DND-41 (cell line): Measurements from ENCODE around the gene HTT.

Experiments used
- ATAC-seq: fragments of 200-7000 bp; cut with Tn5 transposase; 3 replicates; pipeline ENCODE4 v1.9.1; 2021; ENCODE audit warnings: low read depth; ENCODE audit not compliant: insufficient read depth
- DNase-seq: peaks from one replicate; pipeline ENCODE4 v3.0.0-alpha.2; 2020
- H2AFZ ChIP-seq: 2 replicates; pipeline ENCODE4 v1.6.0; 2012; ENCODE audit warnings: low read depth, low read length
- H3K27ac ChIP-seq: 2 replicates; pipeline ENCODE4 v1.5.1; 2012; ENCODE audit warnings: low read length, inconsistent platforms
- H3K27me3 ChIP-seq: fragments of 200-600 bp; sonication (generic); 2 replicates; pipeline ENCODE4 v1.6.0; 2012; ENCODE audit warnings: low read length, mild to moderate bottlenecking, inconsistent platforms; ENCODE audit not compliant: insufficient read depth, poor library complexity
- H3K36me3 ChIP-seq: 2 replicates; pipeline ENCODE4 v1.5.1; 2012; ENCODE audit warnings: low read length, inconsistent platforms; ENCODE audit not compliant: insufficient read depth
- H3K4me1 ChIP-seq: 2 replicates; pipeline ENCODE4 v1.5.1; 2012; ENCODE audit warnings: mild to moderate bottlenecking, low read length; ENCODE audit not compliant: insufficient read depth
- H3K4me2 ChIP-seq: 2 replicates; pipeline ENCODE4 v1.6.0; 2012; ENCODE audit warnings: mild to moderate bottlenecking, moderate library complexity, low read length, inconsistent platforms; ENCODE audit not compliant: insufficient read depth
- H3K4me3 ChIP-seq, 2 experiments: fragments of 200-600 bp in 1 of 2; shearing (Covaris generic) in 1 of 2; 2 replicates each; pipeline ENCODE4 v1.5.1; 2012 to 2016; ENCODE audit warnings: inconsistent platforms in 2 of 2, low read length in 2 of 2, mild to moderate bottlenecking in 2 of 2, low read depth in 1 of 2, moderate library complexity in 1 of 2
- H3K79me2 ChIP-seq: 2 replicates; pipeline ENCODE4 v1.6.0; 2012; ENCODE audit warnings: low read length, inconsistent platforms; ENCODE audit not compliant: insufficient read depth
- H3K9ac ChIP-seq: 2 replicates; pipeline ENCODE4 v1.6.0; 2012; ENCODE audit warnings: low read depth, mild to moderate bottlenecking, inconsistent platforms, low read length, moderate library complexity
- H3K9me3 ChIP-seq: 2 replicates; pipeline ENCODE4 v1.5.1; 2012; ENCODE audit warnings: low read length, moderate library complexity, mild to moderate bottlenecking, inconsistent platforms; ENCODE audit not compliant: insufficient read depth, severe bottlenecking
- H4K20me1 ChIP-seq: 2 replicates; pipeline ENCODE4 v1.6.0; 2012; ENCODE audit warnings: low read length; ENCODE audit not compliant: insufficient read depth
- CTCF ChIP-seq: IDR thresholded peaks from 2 replicates; pipeline ENCODE4 v1.5.1; 2012; ENCODE audit warnings: borderline replicate concordance, low read length, moderate library complexity, mild to moderate bottlenecking; ENCODE audit not compliant: poor library complexity, severe bottlenecking; ENCODE audit errors: extremely low read depth
- EZH2 ChIP-seq: IDR thresholded peaks from 3 replicates; pipeline ENCODE4 v1.6.1; 2012; ENCODE audit warnings: borderline replicate concordance, low read depth, mild to moderate bottlenecking, moderate library complexity, low read length, inconsistent platforms; ENCODE audit not compliant: severe bottlenecking

Gene HTT

DNA sequence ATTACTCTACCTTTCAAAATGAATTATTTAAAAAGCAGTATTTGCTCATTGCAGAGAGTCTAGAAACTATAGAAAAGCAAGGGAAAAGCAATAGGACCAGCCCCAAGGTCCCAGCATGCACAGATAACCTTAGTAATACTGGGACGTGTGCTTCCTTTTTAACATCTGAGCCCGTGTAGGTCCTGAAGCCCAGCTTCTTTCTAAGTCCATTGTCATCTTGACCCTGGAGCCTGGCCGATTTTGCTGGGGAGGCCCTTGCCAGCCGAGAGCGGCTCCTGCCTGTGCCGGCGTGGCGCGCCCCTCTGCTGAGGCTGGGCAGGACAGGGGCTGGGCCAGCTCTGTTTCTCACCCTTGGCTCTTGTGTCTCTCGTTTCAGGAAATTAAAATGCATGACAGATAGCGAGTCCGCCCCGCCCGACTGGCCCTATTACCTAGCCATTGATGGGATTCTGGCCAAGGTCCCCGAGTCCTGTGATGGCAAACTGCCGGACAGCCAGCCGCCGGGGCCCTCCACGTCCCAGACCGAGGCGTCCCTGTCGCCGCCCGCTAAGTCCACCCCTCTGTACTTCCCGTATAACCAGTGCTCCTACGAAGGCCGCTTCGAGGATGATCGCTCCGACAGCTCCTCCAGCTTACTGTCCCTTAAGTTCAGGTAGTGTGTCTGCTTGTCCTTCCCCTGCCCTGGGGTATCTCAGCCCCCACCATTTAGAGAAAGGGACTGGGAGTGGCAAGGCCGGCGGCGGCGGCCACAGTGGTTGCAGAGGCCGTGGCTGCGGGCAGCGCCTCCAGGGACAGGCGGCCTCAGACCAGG is 178.6 kb downstream of the HTT start:
- H3K4me2 ChIP-seq: no peak overlapping the region
- no peaks in the 10 kb centered on the region for H3K36me3 ChIP-seq
- no peak overlapping the region for H3K4me3 ChIP-seq
- no peaks in the 10 kb centered on the region; the same call in 1 of the 2 replicates for H4K20me1 ChIP-seq
- H3K79me2 ChIP-seq: no peaks in the 10 kb centered on the region
- no peaks in the 10 kb centered on the region for H3K9me3 ChIP-seq
- H3K27ac ChIP-seq: no peak overlapping the region
- no peak for TF ChIP-seq CTCF
- TF ChIP-seq EZH2: no peak
- ATAC-seq (no peak), DNase-seq (no peak)
- no peaks in the 10 kb centered on the region for H3K4me1 ChIP-seq
- H3K27me3 ChIP-seq: no peaks in the 10 kb centered on the region
- H2AFZ ChIP-seq: no peak overlapping the region
- H3K9ac ChIP-seq: no peak overlapping the region

- ATAC-seq: no peak
- Histone ChIP-seq H3K4me3 (no peak overlapping the region), H3K36me3 (no peaks in the 10 kb centered on the region), H3K27me3 (no peaks in the 10 kb centered on the region), H3K9me3 (no peaks in the 10 kb centered on the region), H3K27ac (no peak overlapping the region), H3K9ac (no peak overlapping the region), H3K79me2 (no peaks in the 10 kb centered on the region), H3K4me2 (no peak overlapping the region), H3K4me1 (no peaks in the 10 kb centered on the region), H4K20me1 (no peaks in the 10 kb centered on the region; the same call in 1 of the 2 replicates), H2AFZ (no peak overlapping the region)
- no peak for DNase-seq
- no peak for TF ChIP-seq CTCF
- TF ChIP-seq EZH2: no peak
Measured at GRCh38 chr4:3253808-3254207, 179.3 kb downstream of the HTT start.

DNA sequence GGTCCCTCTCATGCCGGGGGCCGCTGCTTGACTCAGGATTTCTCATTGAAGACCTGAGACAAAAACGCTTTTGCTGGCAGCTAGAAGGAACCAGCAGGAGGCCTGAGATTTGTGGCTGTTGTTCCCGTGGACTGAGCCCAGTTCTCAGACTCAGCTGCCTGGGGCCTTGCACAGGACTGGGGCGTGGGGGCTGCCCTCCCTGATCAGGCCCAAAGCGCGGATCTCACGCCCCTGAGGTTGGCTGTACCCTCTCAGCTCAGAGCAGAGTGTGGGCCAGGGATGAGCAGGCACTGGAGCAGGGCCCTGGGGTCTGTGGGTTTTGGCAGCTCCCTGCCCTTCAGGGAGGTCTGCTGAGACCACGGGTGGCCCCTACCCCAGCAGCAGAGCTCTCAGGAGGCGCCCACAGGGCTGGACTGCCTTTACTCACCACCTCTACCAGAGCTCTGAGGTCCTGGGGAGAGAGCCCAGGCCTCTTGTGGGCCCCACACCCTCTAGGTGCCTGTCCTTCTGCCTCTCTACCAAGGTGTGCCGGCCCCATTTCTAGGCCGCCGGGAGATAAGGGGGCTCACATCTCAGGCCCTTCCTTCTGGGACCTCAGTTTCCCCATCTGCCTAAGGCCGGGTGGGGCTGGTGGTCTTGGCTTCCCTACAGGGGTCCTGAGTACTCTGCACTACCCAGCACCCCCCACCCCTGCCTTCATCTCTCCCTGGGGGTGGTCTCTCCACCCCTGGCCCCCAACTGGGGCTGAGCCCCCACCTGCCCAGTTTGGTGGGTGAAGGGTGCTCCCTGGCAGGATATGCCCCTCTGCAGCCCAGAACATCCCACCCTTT is 180.0 kb downstream of the HTT start:
- no peak for ATAC-seq
- Histone ChIP-seq H3K27me3 (no peaks in the 10 kb centered on the region), H3K9ac (no peak overlapping the region)

More for the DNA sequence above, 180.0 kb downstream of the HTT start:
- H3K4me3 ChIP-seq: no peak overlapping the region
- H3K79me2 ChIP-seq: no peaks in the 10 kb centered on the region
- no peak for DNase-seq
- H3K4me1 ChIP-seq: no peaks in the 10 kb centered on the region
- H4K20me1 ChIP-seq: no peaks in the 10 kb centered on the region; the same call in 1 of the 2 replicates
- H2AFZ ChIP-seq: no peak overlapping the region
- TF ChIP-seq CTCF (no peak), EZH2 (no peak)
- H3K4me2 ChIP-seq: no peak overlapping the region
- H3K9me3 ChIP-seq: no peaks in the 10 kb centered on the region
- no peak overlapping the region for H3K27ac ChIP-seq
- no peaks in the 10 kb centered on the region for H3K36me3 ChIP-seq
